HCT116 (cell line): Measurements from ENCODE around the gene KCNK5. TPM values are rescaled to one million over a fixed set of nuclear protein-coding genes. Genes with fewer than 3 reads are reported as not detected.

Experiments used
- ATAC-seq: fragments of 200-7000 bp; cut with Tn5 transposase; 2 replicates; pipeline ENCODE4 v1.9.1; 2020; ENCODE audit warnings: mild to moderate bottlenecking, moderate library complexity
- BruUV-seq: library from RNA; stranded (reverse); fragments of 400-500 nt; replicated peaks from 2 replicates; lab custom pipeline; 2021; lab: Mats Ljungman, UMichigan
- CTCF ChIA-PET: fragments of 300-600 bp; sonication (Branson Sonifier 250); formaldehyde crosslinking; loops from one replicate; lab custom pipeline; 2021; ENCODE audit warnings: antibody characterized with exemption; lab: Charles Lee
- POLR2A ChIA-PET: fragments of 300-600, 350-600 bp; sonication (Branson Sonifier 250); formaldehyde crosslinking; loops from one replicate; lab custom pipeline; 2021; ENCODE audit warnings: antibody characterized with exemption; lab: Charles Lee
- RAD21 ChIA-PET, 2 experiments: fragments of 300-600 bp; sonication (Branson Sonifier 250); formaldehyde crosslinking; loops; one replicate each; lab custom pipeline; 2023; ENCODE audit warnings: low total read pairs in 2 of 2; ENCODE audit not compliant: uncharacterized antibody in 2 of 2, unreplicated experiment in 2 of 2, low non-redundant PET in 1 of 2; lab: Charles Lee
- DNase-seq: peaks from one replicate; pipeline ENCODE4 v3.0.0-alpha.2; 2010; ENCODE audit warnings: low read depth, low spot score
- H2AFZ ChIP-seq: fragments of 200-600 bp; shearing (Covaris generic), sonication (generic); 2 replicates; pipeline ENCODE4 v1.6.1; 2017; ENCODE audit warnings: low read depth, mixed run types, mixed read lengths, antibody characterized with exemption, low read length; ENCODE audit not compliant: poor library complexity, severe bottlenecking
- H3K27ac ChIP-seq: 2 replicates; pipeline ENCODE4 v1.5.1; 2012; ENCODE audit warnings: low read depth, low read length
- H3K27me3 ChIP-seq: fragments of 200-600 bp; sonication (generic); 2 replicates; pipeline ENCODE4 v1.6.1; 2016; ENCODE audit warnings: mixed run types, low read length, mixed read lengths; ENCODE audit not compliant: insufficient read depth
- H3K36me3 ChIP-seq, 2 experiments: fragments of 200-500 bp in 1 of 2; fragments of 200-600 bp in 1 of 2; sonication (Bioruptor generic) in 1 of 2; sonication (generic) in 1 of 2; 2 replicates each; pipeline versions ENCODE4 v1.5.1 to v1.6.1; 2014 to 2016; ENCODE audit warnings: low read length in 2 of 2, inconsistent platforms in 1 of 2, mixed read lengths in 1 of 2, mixed run types in 1 of 2; ENCODE audit not compliant: insufficient read depth in 2 of 2, control insufficient read depth in 1 of 2
- H3K4me1 ChIP-seq, 2 experiments: fragments of 200-600 bp in 1 of 2; sonication (generic) in 1 of 2; 2 replicates each; pipeline versions ENCODE4 v1.5.1 to v1.6.1; 2012 to 2017; ENCODE audit warnings: low read length in 2 of 2, inconsistent platforms in 1 of 2, mild to moderate bottlenecking in 1 of 2, mixed read lengths in 1 of 2, mixed run types in 1 of 2, moderate library complexity in 1 of 2; ENCODE audit not compliant: insufficient read depth in 2 of 2, control insufficient read depth in 1 of 2
- H3K4me2 ChIP-seq: fragments of 200-600 bp; sonication (generic); 2 replicates; pipeline ENCODE4 v1.6.1; 2017; ENCODE audit warnings: mixed run types, low read length, mixed read lengths
- H3K4me3 ChIP-seq, 2 experiments: fragments of 200-600 bp in 1 of 2; sonication (generic) in 1 of 2; replicated peaks in 1 of 2; 2 replicates each; pipeline ENCODE4 v1.5.1; 2011 to 2016; ENCODE audit warnings: low read length in 2 of 2, control low read depth in 1 of 2, low read depth in 1 of 2, mild to moderate bottlenecking in 1 of 2, mixed read lengths in 1 of 2, mixed run types in 1 of 2
- H3K79me2 ChIP-seq: fragments of 200-600 bp; sonication (generic); 2 replicates; pipeline ENCODE4 v1.6.1; 2017; ENCODE audit warnings: mild to moderate bottlenecking, mixed run types, low read length, moderate library complexity, mixed read lengths; ENCODE audit not compliant: insufficient read depth
- H3K9ac ChIP-seq: fragments of 200-600 bp; sonication (generic); 2 replicates; pipeline ENCODE4 v1.6.1; 2016; ENCODE audit warnings: low read length, mixed read lengths
- H3K9me2 ChIP-seq: fragments of 200-600 bp; sonication (generic), shearing (Covaris generic); 2 replicates; pipeline ENCODE4 v1.6.1; 2017; ENCODE audit warnings: mixed run types, mild to moderate bottlenecking, moderate library complexity; ENCODE audit not compliant: insufficient read depth
- H3K9me3 ChIP-seq, 2 experiments: fragments of 200-500 bp in 1 of 2; fragments of 200-600 bp in 1 of 2; sonication (Bioruptor generic) in 1 of 2; sonication (generic) in 1 of 2; 2 replicates each; pipeline ENCODE4 v1.6.1; 2014 to 2017; ENCODE audit warnings: low read length in 2 of 2, mixed read lengths in 2 of 2, inconsistent platforms in 1 of 2, low read depth in 1 of 2, mild to moderate bottlenecking in 1 of 2, mixed run types in 1 of 2, moderate library complexity in 1 of 2; ENCODE audit not compliant: control insufficient read depth in 1 of 2, insufficient read depth in 1 of 2
- H4K20me1 ChIP-seq: fragments of 200-600 bp; sonication (generic), shearing (Covaris generic); 2 replicates; pipeline ENCODE4 v1.6.1; 2017; ENCODE audit warnings: mixed run types, mild to moderate bottlenecking, moderate library complexity; ENCODE audit not compliant: insufficient read depth
- ATF3 ChIP-seq: IDR thresholded peaks from 2 replicates; pipeline ENCODE4 v1.6.1; 2012
- CBX3 ChIP-seq: IDR thresholded peaks from 2 replicates; pipeline ENCODE4 v1.6.1; 2012; ENCODE audit warnings: low read depth
- CEBPB ChIP-seq: IDR thresholded peaks from 2 replicates; pipeline ENCODE4 v1.6.1; 2012; ENCODE audit warnings: low read depth
- EGR1 ChIP-seq: IDR thresholded peaks from 2 replicates; pipeline ENCODE4 v1.6.1; 2012; ENCODE audit warnings: low read depth
- ELF1 ChIP-seq: IDR thresholded peaks from 2 replicates; pipeline ENCODE4 v1.6.1; 2012; ENCODE audit warnings: low read depth, borderline replicate concordance
- EZH2phosphoT487 ChIP-seq: fragments of 200-600 bp; IDR thresholded peaks from 2 replicates; pipeline ENCODE4 v1.6.1; 2018; ENCODE audit warnings: antibody characterized with exemption, borderline replicate concordance
- FOSL1 ChIP-seq: IDR thresholded peaks from 2 replicates; pipeline ENCODE4 v1.6.1; 2012; ENCODE audit warnings: low read depth
- JUND ChIP-seq: IDR thresholded peaks from 2 replicates; pipeline ENCODE4 v1.6.1; 2012
- MAX ChIP-seq: IDR thresholded peaks from 2 replicates; pipeline ENCODE4 v1.6.1; 2012
- POLR2A ChIP-seq: IDR thresholded peaks from 2 replicates; pipeline ENCODE4 v1.7.0; 2011; ENCODE audit warnings: borderline replicate concordance; ENCODE audit not compliant: insufficient read depth, insufficient read length; ENCODE audit errors: extremely low read depth
- POLR2AphosphoS5 ChIP-seq: IDR thresholded peaks from 2 replicates; pipeline ENCODE4 v1.6.1; 2011; ENCODE audit warnings: mild to moderate bottlenecking, low read depth, low read length, moderate library complexity
- SIN3A ChIP-seq: IDR thresholded peaks from 2 replicates; pipeline ENCODE4 v1.6.1; 2012; ENCODE audit warnings: low read depth
- SRF ChIP-seq: IDR thresholded peaks from 2 replicates; pipeline ENCODE4 v1.6.1; 2012; ENCODE audit warnings: low read depth
- TCF7L2 ChIP-seq: IDR thresholded peaks from 2 replicates; pipeline ENCODE4 v1.7.0; 2011; ENCODE audit warnings: borderline replicate concordance, inconsistent platforms; ENCODE audit not compliant: insufficient read depth, insufficient read length; ENCODE audit errors: extremely low read depth
- ZBTB33 ChIP-seq: IDR thresholded peaks from 2 replicates; pipeline ENCODE4 v1.6.1; 2011; ENCODE audit warnings: mild to moderate bottlenecking, low read length, moderate library complexity; ENCODE audit not compliant: insufficient replicate concordance; ENCODE audit errors: extremely low read depth
- ZNF274 ChIP-seq: fragments of 200-500 bp; sonication (Bioruptor generic); IDR thresholded peaks from 2 replicates; pipeline ENCODE4 v1.6.1; 2014; ENCODE audit warnings: mild to moderate bottlenecking, low read depth, low read length, inconsistent platforms
- intact Hi-C: fragments of 100-400 bp; cut with micrococcal nuclease; formaldehyde crosslinking; loops from 2 replicates; pipeline ENCODE4 v1.10.0; 2022
- total RNA-seq: library from RNA; stranded (reverse); gene quantifications from one replicate; pipeline ENCODE4 v1.2.1, GENCODE V29; 2021; ENCODE audit not compliant: unreplicated experiment

The KCNK5 gene
- total RNA-seq, 1 experiment from 2014 or later: 9.5 TPM

- no peaks in the 10 kb centered on the region for H3K36me3 ChIP-seq
- H3K9me2 ChIP-seq: no peaks in the 10 kb centered on the region
- RAD21 ChIA-PET: no interaction called here
- peak overlapping the region; percentile 98 for H3K4me2 ChIP-seq
- TF ChIP-seq EGR1: no peak
- TF ChIP-seq POLR2A: no peak
- no peak for TF ChIP-seq JUND
- no peak for TF ChIP-seq SIN3A
- no peak for TF ChIP-seq FOSL1
- no peak for TF ChIP-seq TCF7L2
- TF ChIP-seq ELF1: no peak
- TF ChIP-seq CEBPB: no peak
- H3K79me2 ChIP-seq: peaks cover 55% of the 10 kb centered on the region
- peak overlapping the region; percentile 78 for H3K9ac ChIP-seq
- H3K27me3 ChIP-seq: no peaks in the 10 kb centered on the region
- peak overlapping the region; percentile 75 to 88 for H3K4me3 ChIP-seq
- ATAC-seq: no peak
- H4K20me1 ChIP-seq: no peaks in the 10 kb centered on the region
- CTCF ChIA-PET: interaction anchor here (1.3 to 3.2 kb wide), 2 partner anchors 11 to 74 kb away, joined by 4 to 14 read pairs; no protein-coding TSS in a partner anchor
- BruUV-seq: no TSS peak
- H3K27ac ChIP-seq: peak overlapping the region; percentile 53; the same call in 1 of the 2 replicates
- POLR2A ChIA-PET: interaction anchor here (0.6 to 1.4 kb wide), 5 partner anchors 12 to 75 kb away, joined by 3 to 6 read pairs (median 3); no protein-coding TSS in a partner anchor
- no peaks in the 10 kb centered on the region for H3K9me3 ChIP-seq
- H3K4me1 ChIP-seq: peaks cover 9 to 41% of the 10 kb centered on the region in 2 experiments; a peak in 3 of 4 replicates
- no peak for DNase-seq
- intact Hi-C loops: loop anchor here (5.0 kb wide), 1 partner anchor 51 kb away; no protein-coding TSS in a partner anchor
- no peak overlapping the region for H2AFZ ChIP-seq
Observed at GRCh38 chr6:39228111-39228971, 934 bp downstream of the KCNK5 start.

- Histone ChIP-seq H3K9ac (no peak overlapping the region), H3K9me3 (no peaks in the 10 kb centered on the region), H4K20me1 (no peaks in the 10 kb centered on the region), H3K9me2 (no peaks in the 10 kb centered on the region), H2AFZ (no peak overlapping the region), H3K27me3 (no peaks in the 10 kb centered on the region), H3K4me3 (no peak overlapping the region), H3K27ac (no peak overlapping the region), H3K79me2 (peaks cover 63% of the 10 kb centered on the region), H3K36me3 (no peaks in the 10 kb centered on the region), H3K4me2 (peak overlapping the region; percentile 98), H3K4me1 (peaks cover 9 to 41% of the 10 kb centered on the region in 2 experiments; a peak in 3 of 4 replicates)
- ChIA-PET RAD21 (no interaction called here), CTCF (no interaction called here), POLR2A (no interaction called here)
- ATAC-seq: no peak
- TSS peak; percentile 50 for BruUV-seq
- no peak for DNase-seq
- intact Hi-C loops: loop anchor here (5.0 kb wide), 1 partner anchor 50 kb away; no protein-coding TSS in a partner anchor
- TF ChIP-seq ZBTB33 (no peak), POLR2AphosphoS5 (no peak), ZNF274 (no peak), SIN3A (no peak), SRF (no peak), MAX (no peak), CEBPB (no peak), JUND (no peak), FOSL1 (no peak), EZH2phosphoT487 (no peak), ATF3 (no peak), EGR1 (no peak), TCF7L2 (no peak), CBX3 (no peak)
Observed at GRCh38 chr6:39227476-39227875, 1.8 kb downstream of the KCNK5 start.
